Astrocyte (in vitro differentiated cells and primary cell): ENCODE data around the gene HPSE2.

ENCODE experiments used
- EZH2 ChIP-seq: IDR thresholded peaks from 2 replicates; pipeline ENCODE4 v1.6.1; 2012; ENCODE audit warnings: mild to moderate bottlenecking, low read length, inconsistent platforms; ENCODE audit not compliant: insufficient read depth
- TF ChIP-seq, protein P1 (sequence below): IDR thresholded peaks from 2 replicates; pipeline ENCODE4 v1.5.1; 2011; ENCODE audit warnings: low read depth, mild to moderate bottlenecking, inconsistent platforms, low read length, moderate library complexity; ENCODE audit not compliant: insufficient read depth

DNA sequence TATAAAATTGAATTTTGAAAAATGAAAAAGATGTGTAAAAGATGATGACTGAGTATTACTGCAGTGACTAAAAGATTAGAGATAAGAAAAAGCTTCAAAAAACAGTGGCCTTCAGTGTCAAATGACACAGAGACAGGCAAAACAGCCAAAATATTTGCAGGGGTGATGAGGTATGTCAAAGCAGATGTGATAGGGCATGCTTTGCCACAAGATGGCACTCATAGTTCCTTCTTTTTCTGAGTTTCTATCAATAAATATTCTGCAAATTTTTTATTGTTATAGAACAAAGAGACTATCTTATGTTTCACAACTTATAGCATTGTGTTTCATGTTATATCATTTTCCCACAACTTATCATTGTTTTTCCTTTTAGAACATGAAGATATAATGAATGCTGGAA, 444.8 kb downstream of the HPSE2 start:
- no peak for TF ChIP-seq EZH2
- TF ChIP-seq, protein P1, sequence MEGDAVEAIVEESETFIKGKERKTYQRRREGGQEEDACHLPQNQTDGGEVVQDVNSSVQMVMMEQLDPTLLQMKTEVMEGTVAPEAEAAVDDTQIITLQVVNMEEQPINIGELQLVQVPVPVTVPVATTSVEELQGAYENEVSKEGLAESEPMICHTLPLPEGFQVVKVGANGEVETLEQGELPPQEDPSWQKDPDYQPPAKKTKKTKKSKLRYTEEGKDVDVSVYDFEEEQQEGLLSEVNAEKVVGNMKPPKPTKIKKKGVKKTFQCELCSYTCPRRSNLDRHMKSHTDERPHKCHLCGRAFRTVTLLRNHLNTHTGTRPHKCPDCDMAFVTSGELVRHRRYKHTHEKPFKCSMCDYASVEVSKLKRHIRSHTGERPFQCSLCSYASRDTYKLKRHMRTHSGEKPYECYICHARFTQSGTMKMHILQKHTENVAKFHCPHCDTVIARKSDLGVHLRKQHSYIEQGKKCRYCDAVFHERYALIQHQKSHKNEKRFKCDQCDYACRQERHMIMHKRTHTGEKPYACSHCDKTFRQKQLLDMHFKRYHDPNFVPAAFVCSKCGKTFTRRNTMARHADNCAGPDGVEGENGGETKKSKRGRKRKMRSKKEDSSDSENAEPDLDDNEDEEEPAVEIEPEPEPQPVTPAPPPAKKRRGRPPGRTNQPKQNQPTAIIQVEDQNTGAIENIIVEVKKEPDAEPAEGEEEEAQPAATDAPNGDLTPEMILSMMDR: peak; percentile 25
